Fibroblast of lung (primary cell): ENCODE results near the gene PCYT1B. TPM values are rescaled to one million over a fixed set of nuclear protein-coding genes. Genes with fewer than 3 reads are reported as not detected.
A peak's percentile ranks its signal among the peaks of the same experiment; 100 is the strongest.

Source experiments
- DNase-seq, 2 donors: peaks; one replicate each; pipeline versions ENCODE4 v3.0.0 to v3.0.0-alpha.2; 2010; ENCODE audit warnings: low read depth in 2 of 2
- H2AFZ ChIP-seq: 2 replicates; pipeline ENCODE4 v1.5.1; 2012; ENCODE audit warnings: low read length, control low read depth, inconsistent platforms
- H3K27ac ChIP-seq: 2 replicates; pipeline ENCODE4 v1.5.1; 2011; ENCODE audit warnings: low read length, control low read depth; ENCODE audit not compliant: insufficient read depth
- H3K27me3 ChIP-seq: 2 replicates; pipeline ENCODE4 v1.5.1; 2011; ENCODE audit warnings: mild to moderate bottlenecking, low read length; ENCODE audit not compliant: control insufficient read depth, insufficient read depth
- H3K36me3 ChIP-seq: 2 replicates; pipeline ENCODE4 v1.5.1; 2011; ENCODE audit warnings: low read length; ENCODE audit not compliant: control insufficient read depth, insufficient read depth
- H3K4me1 ChIP-seq: 2 replicates; pipeline ENCODE4 v1.5.1; 2011; ENCODE audit warnings: low read length; ENCODE audit not compliant: control insufficient read depth, insufficient read depth; ENCODE audit errors: extremely low read depth
- H3K4me2 ChIP-seq: 2 replicates; pipeline ENCODE4 v1.5.1; 2011; ENCODE audit warnings: low read length, control low read depth; ENCODE audit not compliant: insufficient read depth; ENCODE audit errors: extremely low read depth
- H3K4me3 ChIP-seq, 4 experiments: fragments of 200-600 bp in 1 of 4; sonication (generic) in 1 of 4; replicated peaks in 1 of 4; 2 replicates each; pipeline ENCODE4 v1.5.1; 2011 to 2016; ENCODE audit warnings: low read length in 4 of 4, low read depth in 3 of 4, mild to moderate bottlenecking in 3 of 4, control low read depth in 2 of 4, inconsistent platforms in 1 of 4, mixed read lengths in 1 of 4; ENCODE audit not compliant: insufficient read depth in 1 of 4; ENCODE audit errors: control extremely low read depth in 1 of 4
- H3K79me2 ChIP-seq: 2 replicates; pipeline ENCODE4 v1.5.1; 2012; ENCODE audit warnings: mild to moderate bottlenecking, low read length, inconsistent platforms; ENCODE audit not compliant: control insufficient read depth, insufficient read depth
- H3K9ac ChIP-seq: 2 replicates; pipeline ENCODE4 v1.5.1; 2011; ENCODE audit warnings: mild to moderate bottlenecking, low read length, control low read depth; ENCODE audit not compliant: insufficient read depth
- H3K9me3 ChIP-seq: 2 replicates; pipeline ENCODE4 v1.5.1; 2012; ENCODE audit warnings: low read depth, low read length; ENCODE audit not compliant: control insufficient read depth, insufficient read depth
- H4K20me1 ChIP-seq: 2 replicates; pipeline ENCODE4 v1.5.1; 2011; ENCODE audit warnings: low read length; ENCODE audit not compliant: control insufficient read depth, insufficient read depth; ENCODE audit errors: extremely low read depth
- CTCF ChIP-seq, 2 donors: IDR thresholded peaks in 1 of 2; conservative IDR thresholded peaks in 1 of 2; 1 replicate in 1 of 2; 2 replicates in 1 of 2; pipeline ENCODE4 v1.5.1; 2011 to 2012; ENCODE audit warnings: low read length in 2 of 2, control low read depth in 1 of 2, inconsistent platforms in 1 of 2, low read depth in 1 of 2, mild to moderate bottlenecking in 1 of 2
- EZH2 ChIP-seq: IDR thresholded peaks from 2 replicates; pipeline ENCODE4 v1.5.1; 2012; ENCODE audit warnings: low read length, control low read depth, mild to moderate bottlenecking; ENCODE audit errors: missing control alignments
- polyA plus RNA-seq, 2 donors: library from polyadenylated mRNA; depleted of rRNA in 1 of 2; stranded (reverse) in 1 of 2; unstranded in 1 of 2; fragments of >200 nt; gene quantifications; 2 replicates each; pipeline ENCODE4 v1.2.1, GENCODE V29; 2011 to 2012; ENCODE audit warnings: missing spikeins in 1 of 2
- total RNA-seq: library from RNA; depleted of rRNA; stranded (reverse); fragments of >200 nt; gene quantifications from 2 replicates; pipeline ENCODE4 v1.2.1, GENCODE V29; 2014

Gene PCYT1B
- total and polyA plus RNA-seq, 2 donors (not counting 1 experiment from before 2014, with no cell fraction given) = 0.17 to 0.34 TPM

GRCh38 chrX:24550166-24550565 lies 97.0 kb downstream of the PCYT1B start:
- H3K9me3 ChIP-seq = no peaks in the 10 kb centered on the region
- H3K4me2 ChIP-seq = no peak overlapping the region
- H3K4me3 ChIP-seq = no peak overlapping the region
- no peak overlapping the region for H3K9ac ChIP-seq
- TF ChIP-seq CTCF (conservative IDR thresholded peaks at IDR 0.05 in 1 of 2, IDR thresholded peaks at IDR 0.05 in 1 of 2; ENCODE audit: low read depth in 1 of 2, low read length in 2 of 2) (no peak), EZH2 (no peak)
- H4K20me1 ChIP-seq = no peaks in the 10 kb centered on the region
- H3K27me3 ChIP-seq = no peaks in the 10 kb centered on the region
- no peak overlapping the region for H2AFZ ChIP-seq
- DNase-seq = peak in 1 of 2 donors; percentile 44
- H3K27ac ChIP-seq = no peak overlapping the region
- H3K36me3 ChIP-seq = no peaks in the 10 kb centered on the region
- no peaks in the 10 kb centered on the region for H3K4me1 ChIP-seq
- H3K79me2 ChIP-seq = no peaks in the 10 kb centered on the region

GRCh38 chrX:24547961-24548360 lies 99.2 kb downstream of the PCYT1B start:
- no peaks in the 10 kb centered on the region for H3K36me3 ChIP-seq

GRCh38 chrX:24542756-24543155 lies 104.4 kb downstream of the PCYT1B start:
- Histone ChIP-seq H3K4me3 (no peak overlapping the region), H3K27me3 (no peaks in the 10 kb centered on the region), H2AFZ (no peak overlapping the region), H3K36me3 (no peaks in the 10 kb centered on the region), H3K4me1 (no peaks in the 10 kb centered on the region), H3K4me2 (no peak overlapping the region), H4K20me1 (no peaks in the 10 kb centered on the region), H3K9me3 (no peaks in the 10 kb centered on the region), H3K79me2 (no peaks in the 10 kb centered on the region), H3K27ac (no peak overlapping the region), H3K9ac (no peak overlapping the region)
- TF ChIP-seq EZH2 (no peak), CTCF (conservative IDR thresholded peaks at IDR 0.05 in 1 of 2, IDR thresholded peaks at IDR 0.05 in 1 of 2; ENCODE audit: low read depth in 1 of 2, low read length in 2 of 2) (no peak)
- no peak for DNase-seq

More at GRCh38 chrX:24547961-24548360, 99.2 kb downstream of the PCYT1B start:
- Histone ChIP-seq H2AFZ (no peak overlapping the region), H3K9ac (no peak overlapping the region), H3K4me2 (no peak overlapping the region), H3K4me3 (no peak overlapping the region), H3K4me1 (no peaks in the 10 kb centered on the region), H4K20me1 (no peaks in the 10 kb centered on the region), H3K27me3 (no peaks in the 10 kb centered on the region), H3K79me2 (no peaks in the 10 kb centered on the region), H3K27ac (no peak overlapping the region), H3K9me3 (no peaks in the 10 kb centered on the region)
- TF ChIP-seq CTCF (conservative IDR thresholded peaks at IDR 0.05 in 1 of 2, IDR thresholded peaks at IDR 0.05 in 1 of 2; ENCODE audit: low read depth in 1 of 2, low read length in 2 of 2) = no peak
- TF ChIP-seq EZH2 = no peak
- DNase-seq = no peak
